HepG2 (cell line): ENCODE results near the gene ELF1.

ENCODE experiments used
- CREB3 ChIP-seq: sonication (generic); formaldehyde crosslinking; IDR thresholded peaks from 2 replicates; pipeline ENCODE4 v1.5.0; 2020; ENCODE audit warnings: missing genetic modification reagents
- CTCF ChIP-seq: sonication (generic); formaldehyde crosslinking; IDR thresholded peaks from 2 replicates; pipeline ENCODE4 v1.5.0; 2020; ENCODE audit warnings: mild to moderate bottlenecking, missing genetic modification reagents, moderate library complexity
- MAX ChIP-seq: IDR thresholded peaks from 2 replicates; pipeline ENCODE4 v1.6.1; 2012; ENCODE audit warnings: inconsistent platforms
- MYC ChIP-seq: sonication (generic); formaldehyde crosslinking; IDR thresholded peaks from 2 replicates; pipeline ENCODE4 v1.9.0; 2021; ENCODE audit warnings: missing genetic modification reagents, borderline replicate concordance
- RBM39 ChIP-seq: fragments of 200-400 bp; formaldehyde crosslinking; IDR thresholded peaks from one replicate; pipeline ENCODE4 v1.6.1; 2018; ENCODE audit warnings: antibody characterized with exemption, mild to moderate bottlenecking, low read depth, low read length; ENCODE audit not compliant: poor library complexity, severe bottlenecking
- ZBTB37 ChIP-seq: sonication (generic); formaldehyde crosslinking; IDR thresholded peaks from 2 replicates; pipeline ENCODE4 v1.4.0; 2020; ENCODE audit warnings: mild to moderate bottlenecking, missing genetic modification reagents

- TF ChIP-seq MYC (no peak), ZBTB37 (CRISPR knock-in tag) (no peak), CTCF (CRISPR knock-in tag) (no peak), CREB3 (CRISPR knock-in tag) (no peak), MAX (no peak), RBM39 (no peak)
These were observed 37.1 kb upstream of the ELF1 start for GRCh38 chr13:41056194-41056593.
